ENCODE measurements around the gene HDAC7. TPM values are rescaled to one million over a fixed set of nuclear protein-coding genes. Genes with fewer than 3 reads are reported as not detected.

HDAC7 gene
- total and polyA plus RNA-seq, 3 experiments from 2014 or later = 23.1 to 207 (median 206) TPM

- Histone ChIP-seq H3K27ac (ENCODE audit: low read depth, low read length) (peak overlapping the region; percentile 69), H3K4me1 (ENCODE audit: insufficient read depth, low read length) (peaks cover 97% of the 10 kb centered on the region), H3K36me3 (ENCODE audit: insufficient read depth, low read length) (peaks cover 7% of the 10 kb centered on the region), H3K9me3 (ENCODE audit: low read length) (no peaks in the 10 kb centered on the region), H3K27me3 (ENCODE audit: insufficient read depth, low read length, poor library complexity, severe bottlenecking) (no peaks in the 10 kb centered on the region), H3K4me3 (ENCODE audit: low read length) (peak overlapping the region; percentile 69)
- Mint-ChIP-seq H3K36me3 (peaks cover 0 to 21% (median 1%) of the 10 kb centered on the region in 3 donors), H3K4me1 (peaks cover 89 to 99% (median 98%) of the 10 kb centered on the region in 3 donors), H3K27me3 (peaks cover 0 to 2% of the 10 kb centered on the region in 2 donors), H3K9me3 (no peaks in the 10 kb centered on the region), H3K4me3 (peak overlapping the region; percentile 59 to 86 (median 69)), H3K27ac (peak overlapping the region; percentile 88 to 97 (median 94))
- DNase-seq = peak; percentile 55 to 87 (median 70)
- POLR2A ChIA-PET = interaction anchor here (0.5 to 1.9 kb wide), 10 partner anchors 10 to 1400 kb away, joined by 3 to 23 read pairs (median 4); partner anchors contain the start of gene RPAP3
- CTCF ChIA-PET = interaction anchor here (0.9 to 24.2 kb wide), 16 partner anchors 10 to 155 kb away, joined by 3 to 452 read pairs (median 6); partner anchors contain the start of genes HDAC7, SLC48A1 and TMEM106C
Observed at GRCh38 chr12:47808050-47808449, 11.7 kb downstream of the HDAC7 start.

GRCh38 chr12:47807338-47807737 is 12.4 kb downstream of the HDAC7 start:
- CTCF ChIA-PET = interaction anchor here (1.2 to 24.2 kb wide), 11 partner anchors 10 to 156 kb away, joined by 3 to 452 read pairs (median 9); partner anchors contain the start of genes HDAC7, SLC48A1 and TMEM106C
- no peaks in the 10 kb centered on the region for H3K9me3 ChIP-seq (ENCODE audit: low read length)
- peak overlapping the region; percentile 69 for H3K27ac ChIP-seq (ENCODE audit: low read depth, low read length)
- POLR2A ChIA-PET = interaction anchor here (1.0 to 1.9 kb wide), 7 partner anchors 11 to 101 kb away, joined by 3 to 23 read pairs (median 4); partner anchors contain the start of gene RPAP3
- peaks cover 0 to 21% (median 1%) of the 10 kb centered on the region in 3 donors for H3K36me3 Mint-ChIP-seq
- peaks cover 0 to 2% of the 10 kb centered on the region in 2 donors for H3K27me3 Mint-ChIP-seq
- peaks cover 91 to 99% (median 99%) of the 10 kb centered on the region in 3 donors for H3K4me1 Mint-ChIP-seq
- peaks cover 7% of the 10 kb centered on the region for H3K36me3 ChIP-seq (ENCODE audit: insufficient read depth, low read length)
- no peaks in the 10 kb centered on the region for H3K9me3 Mint-ChIP-seq
- H3K4me3 Mint-ChIP-seq = peak overlapping the region in 6 of 7 donors; percentile 53 to 86 (median 71)
- H3K27me3 ChIP-seq (ENCODE audit: insufficient read depth, low read length, poor library complexity, severe bottlenecking) = no peaks in the 10 kb centered on the region
- no peak for DNase-seq
- peak overlapping the region; percentile 69 for H3K4me3 ChIP-seq (ENCODE audit: low read length)
- peaks cover 99% of the 10 kb centered on the region for H3K4me1 ChIP-seq (ENCODE audit: insufficient read depth, low read length)
- peak overlapping the region in 7 of 8 donors; percentile 88 to 97 (median 93) for H3K27ac Mint-ChIP-seq

GRCh38 chr12:47805417-47805816 is 14.3 kb downstream of the HDAC7 start:
- Mint-ChIP-seq H3K36me3 (peaks cover 0 to 27% (median 1%) of the 10 kb centered on the region in 3 donors), H3K4me1 (peaks cover 86 to 98% (median 97%) of the 10 kb centered on the region in 3 donors)
- POLR2A ChIA-PET = no interaction called here

GRCh38 chr12:47804171-47804570 is 15.5 kb downstream of the HDAC7 start:
- H3K36me3 Mint-ChIP-seq = peaks cover 0 to 35% (median 1%) of the 10 kb centered on the region in 3 donors

More at GRCh38 chr12:47805417-47805816, 14.3 kb downstream of the HDAC7 start:
- peaks cover 99% of the 10 kb centered on the region for H3K4me1 ChIP-seq (ENCODE audit: insufficient read depth, low read length)
- peak overlapping the region; percentile 6 for H3K4me3 ChIP-seq (ENCODE audit: low read length)
- H3K36me3 ChIP-seq (ENCODE audit: insufficient read depth, low read length) = peaks cover 11% of the 10 kb centered on the region
- H3K9me3 ChIP-seq (ENCODE audit: low read length) = no peaks in the 10 kb centered on the region
- no peaks in the 10 kb centered on the region for H3K9me3 Mint-ChIP-seq
- no peaks in the 10 kb centered on the region for H3K27me3 ChIP-seq (ENCODE audit: insufficient read depth, low read length, poor library complexity, severe bottlenecking)
- H3K4me3 Mint-ChIP-seq = peak overlapping the region in 2 of 7 donors; percentile 12 to 36
- CTCF ChIA-PET = interaction anchor here (1.3 to 24.2 kb wide), 2 partner anchors 20 to 30 kb away, joined by 3 to 452 read pairs; no protein-coding TSS in a partner anchor
- no peak for DNase-seq
- no peak overlapping the region for H3K27ac ChIP-seq (ENCODE audit: low read depth, low read length)
- peak overlapping the region; percentile 24 to 97 (median 72) for H3K27ac Mint-ChIP-seq
- peaks cover 0 to 2% of the 10 kb centered on the region in 2 donors for H3K27me3 Mint-ChIP-seq

GRCh38 chr12:47803191-47803875 is 16.4 kb downstream of the HDAC7 start:
- Mint-ChIP-seq H3K27me3 (peaks cover 0 to 2% of the 10 kb centered on the region in 2 donors), H3K36me3 (peaks cover 0 to 44% (median 1%) of the 10 kb centered on the region in 3 donors), H3K4me1 (peaks cover 71 to 89% (median 84%) of the 10 kb centered on the region in 3 donors), H3K27ac (peak overlapping the region; percentile 30 to 97 (median 80)), H3K9me3 (no peaks in the 10 kb centered on the region), H3K4me3 (peak overlapping the region in 3 of 7 donors; percentile 16 to 75 (median 26))
- ChIA-PET CTCF (interaction anchor here (1.2 to 24.2 kb wide), 2 partner anchors 16 to 32 kb away, joined by 3 to 452 read pairs; partner anchors contain the start of gene HDAC7), POLR2A (no interaction called here)
- peaks cover 87% of the 10 kb centered on the region for H3K4me1 ChIP-seq (ENCODE audit: insufficient read depth, low read length)
- H3K27me3 ChIP-seq (ENCODE audit: insufficient read depth, low read length, poor library complexity, severe bottlenecking) = no peaks in the 10 kb centered on the region
- peaks cover 11% of the 10 kb centered on the region for H3K36me3 ChIP-seq (ENCODE audit: insufficient read depth, low read length)
- no peak for DNase-seq
- no peaks in the 10 kb centered on the region for H3K9me3 ChIP-seq (ENCODE audit: low read length)
- no peak overlapping the region for H3K4me3 ChIP-seq (ENCODE audit: low read length)
- no peak overlapping the region for H3K27ac ChIP-seq (ENCODE audit: low read depth, low read length)

More at GRCh38 chr12:47804171-47804570, 15.5 kb downstream of the HDAC7 start:
- Mint-ChIP-seq H3K9me3 (no peaks in the 10 kb centered on the region), H3K27me3 (peaks cover 0 to 2% of the 10 kb centered on the region in 2 donors), H3K4me3 (no peak overlapping the region), H3K27ac (peak overlapping the region in 2 of 8 donors; percentile 29 to 85), H3K4me1 (peaks cover 80 to 93% (median 89%) of the 10 kb centered on the region in 3 donors)
- no peak for DNase-seq
- CTCF ChIA-PET = interaction anchor here (1.2 to 24.2 kb wide), 2 partner anchors 15 to 31 kb away, joined by 3 to 452 read pairs; partner anchors contain the start of gene HDAC7
- Histone ChIP-seq H3K27me3 (ENCODE audit: insufficient read depth, low read length, poor library complexity, severe bottlenecking) (no peaks in the 10 kb centered on the region), H3K27ac (ENCODE audit: low read depth, low read length) (no peak overlapping the region), H3K9me3 (ENCODE audit: low read length) (no peaks in the 10 kb centered on the region), H3K4me3 (ENCODE audit: low read length) (no peak overlapping the region), H3K36me3 (ENCODE audit: insufficient read depth, low read length) (peaks cover 11% of the 10 kb centered on the region), H3K4me1 (ENCODE audit: insufficient read depth, low read length) (peaks cover 94% of the 10 kb centered on the region)
- POLR2A ChIA-PET = interaction anchor here (0.7 to 1.0 kb wide), 3 partner anchors 8 to 32 kb away, joined by 3 to 4 read pairs (median 4); no protein-coding TSS in a partner anchor

GRCh38 chr12:47802312-47802711 is 17.4 kb downstream of the HDAC7 start:
- Histone ChIP-seq H3K27me3 (ENCODE audit: insufficient read depth, low read length, poor library complexity, severe bottlenecking) (no peaks in the 10 kb centered on the region), H3K9me3 (ENCODE audit: low read length) (no peaks in the 10 kb centered on the region), H3K27ac (ENCODE audit: low read depth, low read length) (no peak overlapping the region), H3K36me3 (ENCODE audit: insufficient read depth, low read length) (peaks cover 19% of the 10 kb centered on the region), H3K4me3 (ENCODE audit: low read length) (no peak overlapping the region), H3K4me1 (ENCODE audit: insufficient read depth, low read length) (peaks cover 82% of the 10 kb centered on the region)
- CTCF ChIA-PET = interaction anchor here (0.7 to 24.2 kb wide), 4 partner anchors 15 to 58 kb away, joined by 4 to 452 read pairs (median 6); no protein-coding TSS in a partner anchor
- Mint-ChIP-seq H3K27ac (peak overlapping the region; percentile 34 to 89 (median 66)), H3K9me3 (no peaks in the 10 kb centered on the region), H3K36me3 (peaks cover 0 to 50% (median 4%) of the 10 kb centered on the region in 3 donors), H3K4me1 (peaks cover 63 to 83% (median 78%) of the 10 kb centered on the region in 3 donors), H3K4me3 (peak overlapping the region in 1 of 7 donors; percentile 35), H3K27me3 (no peaks in the 10 kb centered on the region)
- DNase-seq = no peak
- POLR2A ChIA-PET = interaction anchor here (1.0 to 1.7 kb wide), 2 partner anchors 9 to 11 kb away, joined by 4 read pairs; no protein-coding TSS in a partner anchor

GRCh38 chr12:47801904-47802246 is 17.8 kb downstream of the HDAC7 start:
- Mint-ChIP-seq H3K4me1 (peaks cover 59 to 79% (median 73%) of the 10 kb centered on the region in 3 donors), H3K9me3 (no peaks in the 10 kb centered on the region), H3K4me3 (peak overlapping the region in 2 of 7 donors; percentile 27 to 35), H3K27me3 (no peaks in the 10 kb centered on the region), H3K27ac (peak overlapping the region in 7 of 8 donors; percentile 49 to 90 (median 71)), H3K36me3 (peaks cover 0 to 54% (median 3%) of the 10 kb centered on the region in 3 donors)
- no peak overlapping the region for H3K4me3 ChIP-seq (ENCODE audit: low read length)
- ChIA-PET CTCF (interaction anchor here (0.7 to 24.2 kb wide), 5 partner anchors 15 to 58 kb away, joined by 4 to 452 read pairs (median 5); no protein-coding TSS in a partner anchor), POLR2A (interaction anchor here (1.0 to 1.7 kb wide), 3 partner anchors 10 to 16 kb away, joined by 3 to 4 read pairs (median 4); no protein-coding TSS in a partner anchor)
- H3K36me3 ChIP-seq (ENCODE audit: insufficient read depth, low read length) = peaks cover 22% of the 10 kb centered on the region
- no peaks in the 10 kb centered on the region for H3K9me3 ChIP-seq (ENCODE audit: low read length)
- peaks cover 78% of the 10 kb centered on the region for H3K4me1 ChIP-seq (ENCODE audit: insufficient read depth, low read length)
- no peaks in the 10 kb centered on the region for H3K27me3 ChIP-seq (ENCODE audit: insufficient read depth, low read length, poor library complexity, severe bottlenecking)
- H3K27ac ChIP-seq (ENCODE audit: low read depth, low read length) = no peak overlapping the region
- DNase-seq = no peak

Data from CD8-positive, alpha-beta memory T cell (primary cell).